Nephron (organoid): ENCODE measurements around the gene KCNN1.

ENCODE experiments used
- H3K27ac Mint-ChIP-seq, 3 experiments: 2 replicates each; pipeline ENCODE4 v1.8.0; 2020; ENCODE audit warnings: mixed read lengths in 3 of 3, mild to moderate bottlenecking in 2 of 3, moderate library complexity in 1 of 3
- H3K27me3 Mint-ChIP-seq: 2 replicates; pipeline ENCODE4 v1.8.0; 2021; ENCODE audit warnings: low read depth, mild to moderate bottlenecking, moderate library complexity, mixed read lengths
- H3K36me3 Mint-ChIP-seq: 2 replicates; pipeline ENCODE4 v1.8.0; 2020; ENCODE audit warnings: low read depth, mixed read lengths
- H3K4me1 Mint-ChIP-seq: 2 replicates; pipeline ENCODE4 v1.8.0; 2020; ENCODE audit warnings: mixed read lengths
- H3K4me3 Mint-ChIP-seq, 3 experiments: 2 replicates each; pipeline ENCODE4 v1.8.0; 2020; ENCODE audit warnings: mild to moderate bottlenecking in 3 of 3, mixed read lengths in 3 of 3, moderate library complexity in 2 of 3
- H3K9me3 Mint-ChIP-seq: 2 replicates; pipeline ENCODE4 v1.8.0; 2020; ENCODE audit warnings: mixed read lengths
- TF ChIP-seq, protein P1 (sequence below), 3 experiments: fragments of 200-600 bp; sonication (generic); IDR thresholded peaks; one replicate each; pipeline ENCODE4 v1.5.0; 2021; ENCODE audit warnings: antibody characterized with exemption in 3 of 3; ENCODE audit not compliant: unreplicated experiment in 3 of 3

Gene KCNN1

DNA sequence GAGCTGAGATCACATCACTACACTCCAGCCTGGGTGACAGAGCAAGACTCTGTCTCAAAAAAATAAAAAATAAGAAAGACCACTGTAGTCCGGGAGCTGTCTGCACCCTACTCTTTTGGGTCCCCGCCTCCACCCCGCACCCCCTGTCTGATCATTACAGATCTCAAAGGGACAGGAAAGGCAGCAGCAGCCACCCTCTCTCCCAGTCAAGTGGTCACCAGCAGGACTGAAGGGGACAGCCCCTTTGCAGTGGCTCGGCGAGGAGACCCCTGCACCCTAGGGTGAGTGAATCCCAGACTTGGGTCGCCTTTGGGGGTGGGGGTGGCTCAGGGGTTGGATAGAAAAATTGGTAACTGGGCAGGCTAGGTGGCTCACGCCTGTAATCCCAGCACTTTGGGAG lies 12.5 kb upstream of the KCNN1 start:
- no peaks in the 10 kb centered on the region for H3K9me3 Mint-ChIP-seq
- no peak overlapping the region for H3K4me3 Mint-ChIP-seq
- H3K27ac Mint-ChIP-seq, result no peak overlapping the region
- TF ChIP-seq, protein P1, sequence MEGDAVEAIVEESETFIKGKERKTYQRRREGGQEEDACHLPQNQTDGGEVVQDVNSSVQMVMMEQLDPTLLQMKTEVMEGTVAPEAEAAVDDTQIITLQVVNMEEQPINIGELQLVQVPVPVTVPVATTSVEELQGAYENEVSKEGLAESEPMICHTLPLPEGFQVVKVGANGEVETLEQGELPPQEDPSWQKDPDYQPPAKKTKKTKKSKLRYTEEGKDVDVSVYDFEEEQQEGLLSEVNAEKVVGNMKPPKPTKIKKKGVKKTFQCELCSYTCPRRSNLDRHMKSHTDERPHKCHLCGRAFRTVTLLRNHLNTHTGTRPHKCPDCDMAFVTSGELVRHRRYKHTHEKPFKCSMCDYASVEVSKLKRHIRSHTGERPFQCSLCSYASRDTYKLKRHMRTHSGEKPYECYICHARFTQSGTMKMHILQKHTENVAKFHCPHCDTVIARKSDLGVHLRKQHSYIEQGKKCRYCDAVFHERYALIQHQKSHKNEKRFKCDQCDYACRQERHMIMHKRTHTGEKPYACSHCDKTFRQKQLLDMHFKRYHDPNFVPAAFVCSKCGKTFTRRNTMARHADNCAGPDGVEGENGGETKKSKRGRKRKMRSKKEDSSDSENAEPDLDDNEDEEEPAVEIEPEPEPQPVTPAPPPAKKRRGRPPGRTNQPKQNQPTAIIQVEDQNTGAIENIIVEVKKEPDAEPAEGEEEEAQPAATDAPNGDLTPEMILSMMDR (IDR thresholded peaks at IDR 0.05; ENCODE audit: unreplicated experiment in 3 of 3), result no peak
- H3K27me3 Mint-ChIP-seq, result peaks cover 50% of the 10 kb centered on the region
- H3K36me3 Mint-ChIP-seq, result peaks cover 4% of the 10 kb centered on the region
- peaks cover 26% of the 10 kb centered on the region for H3K4me1 Mint-ChIP-seq

DNA sequence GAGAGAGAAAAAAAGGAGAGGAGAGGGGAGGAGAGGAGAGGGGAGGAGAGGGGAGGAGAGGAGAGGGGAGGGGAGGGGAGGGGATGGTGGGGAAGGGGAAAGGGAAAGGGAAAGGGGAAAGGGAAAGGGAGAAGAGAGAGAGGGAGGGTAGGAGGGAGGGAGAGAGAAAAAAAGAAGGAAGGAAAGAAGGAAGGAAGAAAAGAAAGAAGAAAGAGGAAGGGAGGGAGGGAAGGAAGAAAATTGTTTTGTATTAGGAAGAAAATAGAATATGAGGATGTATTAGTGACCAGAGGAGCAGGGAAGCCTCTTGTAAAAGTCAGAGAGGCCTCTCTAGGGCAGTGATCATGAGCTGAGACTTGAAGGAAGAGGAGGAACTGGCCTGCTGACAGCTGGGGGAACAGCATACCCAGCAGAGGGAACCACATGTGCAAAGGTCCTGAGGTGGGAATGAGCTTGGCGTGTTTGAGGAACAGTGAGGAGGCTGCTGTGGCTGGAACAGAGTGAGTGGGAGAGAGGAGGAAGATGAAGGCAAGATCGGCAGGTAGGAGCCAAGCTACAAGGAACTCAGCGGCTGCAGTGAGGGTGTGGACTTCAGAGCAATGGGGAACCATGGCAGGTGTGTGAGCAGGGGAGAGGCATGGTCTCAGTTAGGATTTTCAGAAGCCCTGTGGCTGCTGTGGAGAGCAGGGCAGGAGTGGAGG lies 9.6 kb upstream of the KCNN1 start:
- Mint-ChIP-seq H3K4me3 (peak overlapping the region in 1 of 3 experiments; percentile 29), H3K27me3 (peaks cover 27% of the 10 kb centered on the region), H3K9me3 (no peaks in the 10 kb centered on the region), H3K36me3 (peaks cover 4% of the 10 kb centered on the region), H3K4me1 (peaks cover 6% of the 10 kb centered on the region), H3K27ac (no peak overlapping the region)
- TF ChIP-seq, protein P1 (IDR thresholded peaks at IDR 0.05; ENCODE audit: unreplicated experiment in 3 of 3), result no peak

DNA sequence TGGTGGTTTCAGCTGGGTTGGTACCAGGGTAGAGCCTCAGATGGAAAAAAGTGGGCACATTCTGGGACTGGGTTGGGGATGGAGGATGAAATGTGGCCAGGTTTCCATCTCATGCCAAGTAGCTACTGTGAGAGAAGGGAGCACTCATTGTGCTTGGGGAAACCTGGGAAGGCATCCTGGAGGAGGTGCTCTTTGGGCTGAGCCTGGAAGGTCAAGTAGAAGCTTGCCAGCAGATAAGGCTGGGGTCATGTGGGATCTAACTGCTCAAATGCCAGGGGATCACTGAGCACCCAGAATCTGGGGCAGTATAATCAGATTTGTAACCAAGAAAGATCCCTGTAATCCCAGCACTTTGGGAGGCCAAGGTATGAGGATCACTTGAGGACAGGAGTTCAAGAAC lies 9.0 kb upstream of the KCNN1 start:
- peaks cover 6% of the 10 kb centered on the region for H3K4me1 Mint-ChIP-seq
- TF ChIP-seq, protein P1 (IDR thresholded peaks at IDR 0.05; ENCODE audit: unreplicated experiment in 3 of 3), result no peak
- H3K36me3 Mint-ChIP-seq, result peaks cover 4% of the 10 kb centered on the region
- H3K9me3 Mint-ChIP-seq, result no peaks in the 10 kb centered on the region
- H3K27ac Mint-ChIP-seq, result no peak overlapping the region
- H3K27me3 Mint-ChIP-seq, result peaks cover 26% of the 10 kb centered on the region
- no peak overlapping the region for H3K4me3 Mint-ChIP-seq

DNA sequence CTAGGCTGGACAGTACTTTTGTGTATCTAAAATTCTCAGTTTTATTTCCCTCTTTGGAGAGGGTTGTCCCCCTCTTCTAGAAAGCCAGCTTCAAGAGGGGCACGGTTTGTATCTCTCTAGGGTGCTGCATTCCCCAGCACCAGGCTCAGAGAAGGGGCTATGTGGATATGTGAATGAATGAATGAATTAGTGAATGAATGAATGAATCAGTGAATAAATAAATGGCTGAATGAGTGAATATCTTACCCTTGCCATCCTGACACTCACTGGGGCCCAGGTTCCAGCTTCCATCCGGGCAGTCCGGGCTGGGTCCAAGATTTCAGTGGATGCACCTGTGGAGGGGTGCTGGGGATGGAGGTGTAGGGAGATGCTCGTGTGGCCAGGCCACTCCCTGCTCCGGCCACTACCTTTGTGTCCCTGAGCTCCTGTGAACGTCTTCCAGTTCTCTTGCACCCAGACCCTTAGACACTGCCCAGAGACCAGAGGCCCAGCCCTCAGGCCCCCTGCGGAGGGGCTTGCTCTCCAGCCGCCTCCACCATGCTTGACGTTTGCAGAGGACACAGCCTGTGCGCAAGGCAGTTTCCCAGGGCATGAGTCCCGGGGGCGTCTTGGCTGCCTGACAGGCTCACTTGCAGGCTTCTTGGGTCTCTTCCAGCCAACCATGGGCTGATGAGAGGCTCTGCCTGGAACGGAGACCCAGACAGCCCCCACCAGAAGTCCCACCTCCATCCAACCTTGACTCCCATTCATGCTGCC lies 2.8 kb upstream of the KCNN1 start:
- Mint-ChIP-seq H3K27me3 (peaks cover 38% of the 10 kb centered on the region), H3K4me3 (peak overlapping the region in 2 of 3 experiments; percentile 32 to 56), H3K4me1 (peaks cover 6% of the 10 kb centered on the region), H3K36me3 (no peaks in the 10 kb centered on the region), H3K9me3 (no peaks in the 10 kb centered on the region), H3K27ac (no peak overlapping the region)
- TF ChIP-seq, protein P1 (IDR thresholded peaks at IDR 0.05; ENCODE audit: unreplicated experiment in 3 of 3), result no peak

DNA sequence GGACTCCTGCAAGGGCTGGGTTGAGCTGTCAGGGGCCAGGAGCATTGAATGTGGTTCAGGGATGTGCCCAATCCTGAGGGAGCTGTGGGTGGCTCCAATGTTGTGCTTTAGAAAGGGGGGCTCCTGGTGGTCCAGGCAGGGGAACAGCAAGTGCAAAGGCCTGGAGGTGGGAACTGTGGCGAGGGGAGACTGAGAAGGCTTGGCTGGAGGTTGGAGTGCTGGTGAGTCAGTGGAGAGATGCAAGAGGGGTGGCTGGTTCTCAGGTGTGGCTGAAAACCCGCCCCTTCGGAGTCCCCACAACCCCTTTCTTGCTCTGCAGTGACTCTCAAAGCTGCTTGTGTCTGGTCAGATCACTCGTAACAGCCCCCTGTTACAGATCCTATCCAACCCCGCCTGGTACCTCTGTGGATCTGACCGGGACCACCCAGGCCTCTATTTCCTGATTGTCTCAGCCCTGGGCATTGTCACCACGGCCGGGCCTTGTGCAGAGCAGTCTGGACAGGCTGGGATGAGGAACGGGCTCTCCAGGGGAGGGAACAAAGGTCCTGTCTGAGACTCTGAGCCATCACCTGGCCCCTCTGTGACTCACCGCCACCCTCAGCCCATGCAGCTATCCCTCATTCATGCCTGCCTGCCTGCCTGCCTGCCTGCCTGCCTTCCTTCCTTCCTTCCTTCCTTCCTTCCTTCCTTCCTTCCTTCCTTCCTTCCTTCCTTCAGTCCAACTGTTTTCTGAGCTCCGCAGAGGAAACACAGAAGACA lies 1.4 kb upstream of the KCNN1 start:
- peak overlapping the region; percentile 81 to 85 (median 85) for H3K4me3 Mint-ChIP-seq
- TF ChIP-seq, protein P1 (IDR thresholded peaks at IDR 0.05; ENCODE audit: unreplicated experiment in 3 of 3), result no peak

More for the DNA sequence above, 1.4 kb upstream of the KCNN1 start:
- Mint-ChIP-seq H3K36me3 (no peaks in the 10 kb centered on the region), H3K27ac (peak overlapping the region in 2 of 3 experiments; percentile 25 to 44), H3K4me1 (peaks cover 6% of the 10 kb centered on the region), H3K27me3 (peaks cover 38% of the 10 kb centered on the region), H3K9me3 (no peaks in the 10 kb centered on the region)
